Measurements from ENCODE around the gene SAE1.

The SAE1 gene

DNA sequence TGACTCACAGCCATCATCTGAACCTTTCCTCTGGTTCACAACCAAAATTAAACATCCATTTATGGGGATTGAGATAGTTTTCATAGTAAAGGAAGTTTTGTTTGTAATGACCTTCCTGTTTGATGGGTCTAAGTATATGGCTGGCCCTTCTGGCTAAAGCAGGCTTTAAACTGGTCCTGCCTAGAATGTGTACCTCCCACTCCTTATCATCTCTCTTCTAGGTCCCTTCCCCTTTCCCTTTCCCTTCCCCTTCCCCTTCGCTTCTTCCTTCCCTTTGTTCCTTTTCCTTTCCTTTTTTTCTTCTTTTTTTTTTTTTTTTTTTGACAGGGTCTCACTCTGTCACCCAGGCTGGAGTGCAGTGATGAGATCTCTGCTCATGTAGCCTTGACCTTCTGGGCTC is 64.8 kb downstream of the SAE1 start:
- POLR2A ChIA-PET: no interaction called here
- DNase-seq (ENCODE audit: extremely low spot score): no peak
- TF ChIP-seq CTBP1 (IDR thresholded peaks at IDR 0.05; ENCODE audit: borderline replicate concordance) (no peak), NFRKB (IDR thresholded peaks at IDR 0.05) (no peak)
- CTCF ChIA-PET: interaction anchor here (0.6 kb wide), 1 partner anchor 15 kb away, joined by 3 read pairs; no protein-coding TSS in a partner anchor

DNA sequence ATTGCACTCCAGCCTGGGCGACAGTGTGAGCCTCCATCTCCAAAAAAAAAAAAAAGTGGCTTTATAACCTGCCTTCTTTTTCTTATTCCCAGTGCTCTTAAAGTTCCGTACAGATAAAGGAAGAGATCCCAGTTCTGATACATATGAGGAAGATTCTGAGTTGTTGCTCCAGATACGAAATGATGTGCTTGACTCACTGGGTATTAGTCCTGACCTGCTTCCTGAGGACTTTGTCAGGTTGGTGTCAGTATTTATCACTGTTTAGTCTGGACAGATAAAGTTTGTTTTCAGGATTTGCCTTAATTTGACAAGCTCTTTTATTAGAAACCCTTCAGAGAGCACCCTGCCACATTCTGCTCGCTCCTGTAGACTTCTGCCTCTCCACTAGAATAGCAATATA is 66.5 kb downstream of the SAE1 start:
- no peak for DNase-seq (ENCODE audit: extremely low spot score)
- no peak for TF ChIP-seq NFRKB (IDR thresholded peaks at IDR 0.05)
- TF ChIP-seq BHLHE40 (IDR thresholded peaks at IDR 0.05; ENCODE audit: borderline replicate concordance): no peak
- no peak for TF ChIP-seq CTBP1 (IDR thresholded peaks at IDR 0.05; ENCODE audit: borderline replicate concordance)
- no peak for TF ChIP-seq FOXA1 (IDR thresholded peaks at IDR 0.05)
- no peak for TF ChIP-seq HDGF (IDR thresholded peaks at IDR 0.05; ENCODE audit: borderline replicate concordance)
- no peak for TF ChIP-seq FOXM1 (IDR thresholded peaks at IDR 0.05; ENCODE audit: borderline replicate concordance)
- no peak for TF ChIP-seq LEF1 (IDR thresholded peaks at IDR 0.05; ENCODE audit: borderline replicate concordance)
- no peak for TF ChIP-seq L3MBTL2 (conservative IDR thresholded peaks at IDR 0.05)
- TF ChIP-seq, protein P1, sequence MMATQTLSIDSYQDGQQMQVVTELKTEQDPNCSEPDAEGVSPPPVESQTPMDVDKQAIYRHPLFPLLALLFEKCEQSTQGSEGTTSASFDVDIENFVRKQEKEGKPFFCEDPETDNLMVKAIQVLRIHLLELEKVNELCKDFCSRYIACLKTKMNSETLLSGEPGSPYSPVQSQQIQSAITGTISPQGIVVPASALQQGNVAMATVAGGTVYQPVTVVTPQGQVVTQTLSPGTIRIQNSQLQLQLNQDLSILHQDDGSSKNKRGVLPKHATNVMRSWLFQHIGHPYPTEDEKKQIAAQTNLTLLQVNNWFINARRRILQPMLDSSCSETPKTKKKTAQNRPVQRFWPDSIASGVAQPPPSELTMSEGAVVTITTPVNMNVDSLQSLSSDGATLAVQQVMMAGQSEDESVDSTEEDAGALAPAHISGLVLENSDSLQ (IDR thresholded peaks at IDR 0.05): no peak
- no peak for TF ChIP-seq FOXK2 (IDR thresholded peaks at IDR 0.05)
- TF ChIP-seq ELF4 (IDR thresholded peaks at IDR 0.05): no peak
- ChIA-PET CTCF (interaction anchor here (0.5 kb wide), 1 partner anchor 10 kb away, joined by 3 read pairs; no protein-coding TSS in a partner anchor), POLR2A (no interaction called here)

DNA sequence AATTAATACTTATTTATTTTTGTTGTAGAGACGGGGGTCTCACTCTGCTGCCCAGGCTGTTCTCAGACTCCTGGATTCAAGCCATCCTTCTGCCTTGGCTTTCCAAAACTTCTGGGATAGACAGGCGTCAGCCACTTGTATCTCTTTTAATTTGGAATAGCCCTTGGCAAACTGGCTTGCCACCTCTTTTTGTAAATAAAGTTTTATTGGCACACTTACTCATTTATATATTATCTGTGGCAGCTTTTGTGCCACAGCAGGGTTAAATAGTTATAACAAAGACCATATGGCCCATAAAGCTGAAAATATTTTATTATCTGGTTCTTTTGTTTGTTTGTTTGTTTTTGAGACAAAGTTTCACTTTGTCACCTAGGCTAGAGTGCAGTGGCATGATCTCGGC is 69.9 kb downstream of the SAE1 start:
- TF ChIP-seq FOXA1 (IDR thresholded peaks at IDR 0.05): no peak
- TF ChIP-seq CTBP1 (IDR thresholded peaks at IDR 0.05; ENCODE audit: borderline replicate concordance): no peak
- TF ChIP-seq ELF4 (IDR thresholded peaks at IDR 0.05): no peak
- TF ChIP-seq ARNT (IDR thresholded peaks at IDR 0.05): no peak
- no peak for TF ChIP-seq ZNF384 (IDR thresholded peaks at IDR 0.05)
- no peak for TF ChIP-seq FOXK2 (IDR thresholded peaks at IDR 0.05)
- TF ChIP-seq LEF1 (IDR thresholded peaks at IDR 0.05; ENCODE audit: borderline replicate concordance): no peak
- DNase-seq (ENCODE audit: extremely low spot score): no peak
- ChIA-PET CTCF (interaction anchor here (2.4 kb wide), 1 partner anchor 10 kb away, joined by 12 read pairs; no protein-coding TSS in a partner anchor), POLR2A (no interaction called here)

DNA sequence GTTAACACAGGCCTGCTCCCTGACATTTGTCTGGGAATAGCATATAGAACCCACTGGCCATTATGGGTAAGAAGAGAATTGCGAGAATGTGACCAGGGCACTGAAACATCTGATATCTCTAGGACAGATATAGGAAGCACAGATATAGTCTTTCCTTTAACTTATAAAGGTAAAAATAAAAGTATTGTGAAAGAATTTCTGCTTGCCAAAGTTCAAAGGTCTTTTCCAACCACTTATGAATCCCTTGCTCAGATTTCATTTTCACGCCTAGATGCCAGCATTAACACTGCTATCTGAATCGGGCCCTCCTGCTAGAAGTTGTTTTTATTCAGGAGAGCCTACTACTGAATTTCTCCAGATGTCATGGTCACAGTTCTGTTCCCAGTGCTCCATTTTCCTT is 72.6 kb downstream of the SAE1 start:
- no peak for DNase-seq (ENCODE audit: extremely low spot score)
- POLR2A ChIA-PET: no interaction called here
- TF ChIP-seq ELF4 (IDR thresholded peaks at IDR 0.05) (no peak), HDGF (IDR thresholded peaks at IDR 0.05; ENCODE audit: borderline replicate concordance) (no peak), FOXA1 (IDR thresholded peaks at IDR 0.05) (no peak), ARNT (IDR thresholded peaks at IDR 0.05) (no peak), SUZ12 (IDR thresholded peaks at IDR 0.05) (no peak), L3MBTL2 (conservative IDR thresholded peaks at IDR 0.05) (no peak)
- TF ChIP-seq, protein P1 (IDR thresholded peaks at IDR 0.05): no peak
- CTCF ChIA-PET: no interaction called here

DNA sequence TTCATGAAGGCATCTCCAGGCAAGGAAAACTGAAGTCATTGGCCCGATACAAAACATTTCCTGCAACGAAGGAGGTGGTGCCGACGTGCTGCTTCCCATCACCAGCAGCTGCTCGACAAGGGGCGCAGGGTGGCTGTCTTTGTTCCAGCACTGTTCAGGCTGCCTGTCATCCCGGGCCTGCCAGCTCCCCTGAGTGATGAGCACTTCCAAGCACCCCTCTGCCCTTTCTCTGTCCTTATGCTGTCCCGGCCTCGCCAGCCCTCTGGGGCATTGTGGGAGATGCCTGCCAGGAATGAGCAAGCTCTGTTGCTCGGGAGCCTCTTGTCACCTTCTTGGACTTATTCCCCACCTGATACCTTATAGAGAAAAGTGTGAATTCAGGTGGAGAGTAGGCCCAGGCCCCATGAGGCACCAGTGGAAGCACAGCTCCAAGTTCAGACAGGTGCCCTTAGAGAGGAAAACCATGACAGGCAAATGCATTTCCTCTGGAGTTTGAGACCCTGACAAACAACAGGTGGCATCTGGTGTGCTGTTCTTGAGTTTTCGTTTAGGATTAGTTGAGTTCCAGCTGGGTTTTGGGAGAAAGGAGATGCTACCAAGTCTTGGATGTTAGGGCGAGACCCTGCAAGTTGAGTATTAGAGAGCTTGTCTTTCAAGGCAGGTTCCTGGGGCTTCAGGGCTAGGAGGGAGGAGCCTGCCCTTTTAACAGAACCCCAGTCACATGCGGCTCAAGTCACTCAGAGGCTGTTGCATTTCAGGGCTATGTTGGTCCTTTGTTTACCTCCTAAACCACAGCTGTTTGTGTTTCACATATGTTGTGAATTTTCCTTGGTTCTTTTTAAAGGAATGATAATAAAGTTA is 78.9 kb downstream of the SAE1 start:
- CTCF ChIA-PET: interaction anchor here (0.6 to 7.3 kb wide), 6 partner anchors 8 to 43 kb away, joined by 3 to 108 read pairs (median 8); no protein-coding TSS in a partner anchor
- no peak for DNase-seq (ENCODE audit: extremely low spot score)

DNA sequence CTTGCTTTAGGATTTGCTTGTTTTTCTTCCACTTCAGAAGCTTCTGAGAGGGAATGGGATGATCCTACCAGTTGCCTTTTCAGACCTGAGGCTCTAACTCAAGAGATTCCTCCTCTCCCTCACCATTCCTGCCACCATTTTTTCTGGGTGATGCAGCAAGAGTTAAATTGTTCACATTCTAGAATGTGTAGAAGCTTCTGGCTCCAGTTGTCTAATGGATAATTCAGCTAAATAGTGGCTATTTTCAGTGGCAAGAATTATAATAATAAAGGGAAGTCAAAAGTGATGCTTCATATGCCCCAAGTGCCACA is 79.5 kb downstream of the SAE1 start:
- CTCF ChIA-PET: interaction anchor here (0.6 to 7.3 kb wide), 9 partner anchors 9 to 190 kb away, joined by 3 to 108 read pairs (median 5); partner anchors contain the start of genes CCDC9 and NPAS1
- DNase-seq (ENCODE audit: extremely low spot score): no peak
- no peak for TF ChIP-seq CTBP1 (IDR thresholded peaks at IDR 0.05; ENCODE audit: borderline replicate concordance)
- TF ChIP-seq NFRKB (IDR thresholded peaks at IDR 0.05): no peak
- TF ChIP-seq LEF1 (IDR thresholded peaks at IDR 0.05; ENCODE audit: borderline replicate concordance): no peak
- no peak for TF ChIP-seq BHLHE40 (IDR thresholded peaks at IDR 0.05; ENCODE audit: borderline replicate concordance)
- TF ChIP-seq ELF4 (IDR thresholded peaks at IDR 0.05): no peak
- TF ChIP-seq TARDBP (IDR thresholded peaks at IDR 0.05): no peak
- TF ChIP-seq FOXM1 (IDR thresholded peaks at IDR 0.05; ENCODE audit: borderline replicate concordance): no peak
- TF ChIP-seq, protein P1 (IDR thresholded peaks at IDR 0.05): no peak
- no peak for TF ChIP-seq FOXK2 (IDR thresholded peaks at IDR 0.05)
- no peak for TF ChIP-seq FOXA1 (IDR thresholded peaks at IDR 0.05)
- TF ChIP-seq HDGF (IDR thresholded peaks at IDR 0.05; ENCODE audit: borderline replicate concordance): no peak
- no peak for TF ChIP-seq SUZ12 (IDR thresholded peaks at IDR 0.05)
- no peak for TF ChIP-seq SP1 (IDR thresholded peaks at IDR 0.05)
- POLR2A ChIA-PET: interaction anchor here (0.6 to 3.3 kb wide), 5 partner anchors 10 to 46 kb away, joined by 3 to 37 read pairs (median 8); partner anchors contain the start of gene CCDC9

More for the DNA sequence above, 78.9 kb downstream of the SAE1 start:
- TF ChIP-seq SUZ12 (IDR thresholded peaks at IDR 0.05) (no peak), ZNF384 (IDR thresholded peaks at IDR 0.05) (no peak), HDGF (IDR thresholded peaks at IDR 0.05; ENCODE audit: borderline replicate concordance) (no peak), L3MBTL2 (conservative IDR thresholded peaks at IDR 0.05) (no peak), FOXA1 (IDR thresholded peaks at IDR 0.05) (no peak), TARDBP (IDR thresholded peaks at IDR 0.05) (no peak), FOXM1 (IDR thresholded peaks at IDR 0.05; ENCODE audit: borderline replicate concordance) (no peak), SP1 (IDR thresholded peaks at IDR 0.05) (no peak), ARNT (IDR thresholded peaks at IDR 0.05) (no peak), ELF4 (IDR thresholded peaks at IDR 0.05) (no peak)
- POLR2A ChIA-PET: interaction anchor here (1.9 to 3.3 kb wide), 4 partner anchors 11 to 47 kb away, joined by 5 to 37 read pairs (median 19); partner anchors contain the start of gene CCDC9
